Type B pancreatic cell (in vitro differentiated cells): ENCODE data around the gene TPX2. TPM values are rescaled to one million over a fixed set of nuclear protein-coding genes. Genes with fewer than 3 reads are reported as not detected.

Experiments
- DNase-seq: peaks from one replicate; pipeline ENCODE4 v3.0.0; 2021; ENCODE audit warnings: mixed read lengths; ENCODE audit not compliant: unreplicated experiment; ENCODE audit errors: extremely low spot score
- H3K27ac Mint-ChIP-seq: 2 replicates; pipeline ENCODE4 v1.8.0; 2021; ENCODE audit warnings: mild to moderate bottlenecking, mixed read lengths
- H3K27me3 Mint-ChIP-seq: 2 replicates; pipeline ENCODE4 v1.8.0; 2021; ENCODE audit warnings: mixed read lengths
- H3K36me3 Mint-ChIP-seq: 2 replicates; pipeline ENCODE4 v1.8.0; 2021; ENCODE audit warnings: mixed read lengths
- H3K4me1 Mint-ChIP-seq: one replicate; pipeline ENCODE4 v1.8.0; 2021; ENCODE audit warnings: mixed read lengths; ENCODE audit not compliant: unreplicated experiment
- H3K4me3 Mint-ChIP-seq: 2 replicates; pipeline ENCODE4 v1.8.0; 2021; ENCODE audit warnings: mild to moderate bottlenecking, mixed read lengths
- H3K9me3 Mint-ChIP-seq: 2 replicates; pipeline ENCODE4 v1.8.0; 2021; ENCODE audit warnings: mixed read lengths
- CTCF ChIP-seq: fragments of 200-600 bp; sonication (generic); conservative IDR thresholded peaks from 2 replicates; pipeline ENCODE4 v1.5.0; 2021; ENCODE audit warnings: antibody characterized with exemption, mild to moderate bottlenecking
- total RNA-seq: library from RNA; stranded (reverse); gene quantifications from 2 replicates; pipeline ENCODE4 v1.2.1, GENCODE V29; 2021; ENCODE audit warnings: low replicate concordance

The TPX2 gene
- total RNA-seq, 1 donor from 2014 or later, result 130 TPM

- peak overlapping the region; percentile 88 for H3K27ac Mint-ChIP-seq
- no peak for TF ChIP-seq CTCF
- no peaks in the 10 kb centered on the region for H3K27me3 Mint-ChIP-seq
- H3K4me3 Mint-ChIP-seq, result peak overlapping the region; percentile 85
- DNase-seq, result no peak
- H3K9me3 Mint-ChIP-seq, result peaks cover 4% of the 10 kb centered on the region
- peaks cover 83% of the 10 kb centered on the region for H3K4me1 Mint-ChIP-seq
- peaks cover 80% of the 10 kb centered on the region for H3K36me3 Mint-ChIP-seq
Observed at GRCh38 chr20:31717478-31718201, 21.4 kb upstream of the TPX2 start.

GRCh38 chr20:31718952-31719643, 20.0 kb upstream of the TPX2 start:
- Mint-ChIP-seq H3K4me1 (peaks cover 73% of the 10 kb centered on the region), H3K4me3 (peak overlapping the region; percentile 92), H3K9me3 (no peaks in the 10 kb centered on the region), H3K27me3 (no peaks in the 10 kb centered on the region), H3K27ac (peak overlapping the region; percentile 99), H3K36me3 (peaks cover 67% of the 10 kb centered on the region)
- no peak for DNase-seq
- no peak for TF ChIP-seq CTCF

GRCh38 chr20:31719644-31720485, 19.2 kb upstream of the TPX2 start:
- H3K9me3 Mint-ChIP-seq, result no peaks in the 10 kb centered on the region
- H3K27me3 Mint-ChIP-seq, result no peaks in the 10 kb centered on the region
- peak overlapping the region; percentile 92 for H3K4me3 Mint-ChIP-seq
- no peak for DNase-seq
- H3K4me1 Mint-ChIP-seq, result peaks cover 69% of the 10 kb centered on the region
- peaks cover 62% of the 10 kb centered on the region for H3K36me3 Mint-ChIP-seq
- TF ChIP-seq CTCF, result no peak
- H3K27ac Mint-ChIP-seq, result peak overlapping the region; percentile 99

GRCh38 chr20:31720486-31721407, 18.3 kb upstream of the TPX2 start:
- H3K27ac Mint-ChIP-seq, result peak overlapping the region; percentile 99
- TF ChIP-seq CTCF, result no peak
- H3K4me3 Mint-ChIP-seq, result peak overlapping the region; percentile 92
- DNase-seq, result no peak
- no peaks in the 10 kb centered on the region for H3K27me3 Mint-ChIP-seq
- peaks cover 56% of the 10 kb centered on the region for H3K36me3 Mint-ChIP-seq
- H3K4me1 Mint-ChIP-seq, result peaks cover 65% of the 10 kb centered on the region
- no peaks in the 10 kb centered on the region for H3K9me3 Mint-ChIP-seq
